ENCODE data around the gene MFAP4.

- TF ChIP-seq, protein P1, sequence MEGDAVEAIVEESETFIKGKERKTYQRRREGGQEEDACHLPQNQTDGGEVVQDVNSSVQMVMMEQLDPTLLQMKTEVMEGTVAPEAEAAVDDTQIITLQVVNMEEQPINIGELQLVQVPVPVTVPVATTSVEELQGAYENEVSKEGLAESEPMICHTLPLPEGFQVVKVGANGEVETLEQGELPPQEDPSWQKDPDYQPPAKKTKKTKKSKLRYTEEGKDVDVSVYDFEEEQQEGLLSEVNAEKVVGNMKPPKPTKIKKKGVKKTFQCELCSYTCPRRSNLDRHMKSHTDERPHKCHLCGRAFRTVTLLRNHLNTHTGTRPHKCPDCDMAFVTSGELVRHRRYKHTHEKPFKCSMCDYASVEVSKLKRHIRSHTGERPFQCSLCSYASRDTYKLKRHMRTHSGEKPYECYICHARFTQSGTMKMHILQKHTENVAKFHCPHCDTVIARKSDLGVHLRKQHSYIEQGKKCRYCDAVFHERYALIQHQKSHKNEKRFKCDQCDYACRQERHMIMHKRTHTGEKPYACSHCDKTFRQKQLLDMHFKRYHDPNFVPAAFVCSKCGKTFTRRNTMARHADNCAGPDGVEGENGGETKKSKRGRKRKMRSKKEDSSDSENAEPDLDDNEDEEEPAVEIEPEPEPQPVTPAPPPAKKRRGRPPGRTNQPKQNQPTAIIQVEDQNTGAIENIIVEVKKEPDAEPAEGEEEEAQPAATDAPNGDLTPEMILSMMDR (conservative IDR thresholded peaks at IDR 0.05; ENCODE audit: low read depth, low read length): no peak
- TF ChIP-seq EZH2phosphoT487 (IDR thresholded peaks at IDR 0.05; ENCODE audit: borderline replicate concordance, low read length) (no peak), EZH2 (IDR thresholded peaks at IDR 0.05; ENCODE audit: low read length, unreplicated experiment) (no peak)
These were observed 45.8 kb downstream of the MFAP4 start for GRCh38 chr17:19341211-19341631.
